ENCODE measurements around the gene KCNA1.

DNA sequence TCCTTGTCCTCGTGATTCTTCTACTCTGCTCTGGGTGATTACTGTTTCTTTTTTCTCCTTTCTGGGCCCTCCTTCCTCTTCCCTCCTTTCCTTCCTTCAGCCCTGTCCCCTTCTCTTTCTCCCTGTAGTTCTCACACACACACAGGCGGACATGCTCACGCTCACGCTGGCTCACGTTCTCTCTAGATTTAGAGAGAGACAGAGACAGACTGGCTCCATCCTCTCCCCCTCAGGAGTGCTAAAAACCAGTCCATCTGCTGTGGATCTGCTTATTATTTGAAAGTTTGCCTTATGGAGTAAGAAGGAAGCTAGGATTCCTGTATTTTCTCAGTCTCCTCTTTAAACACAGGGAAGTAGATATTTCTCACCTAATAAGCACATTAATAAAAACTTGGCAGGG, 48.1 kb downstream of the KCNA1 start:
- TF ChIP-seq CTCF (IDR thresholded peaks at IDR 0.05) (no peak), POLR2A (IDR thresholded peaks at IDR 0.05) (no peak)
